GF-D8 (cell line): Measurements from ENCODE around the gene KRTAP19-7.

Experiments used
- DNase-seq: peaks from one replicate; lab custom pipeline; 2025; lab: John Stamatoyannopoulos, UW

KRTAP19-7 gene

GRCh38 chr21:30561264-30561895 lies at the start of gene KRTAP19-7:
TSS of gene KRTAP19-7 (minus strand) at chr21:30561314. CDS start at chr21:30561289, 25 bp downstream.
- DNase-seq: no peak

GRCh38 chr21:30605968-30606367 lies 44.9 kb upstream of the KRTAP19-7 start:
- no peak for DNase-seq

GRCh38 chr21:30600787-30601186 lies 39.7 kb upstream of the KRTAP19-7 start, which contains the start of gene KRTAP22-1:
TSS of gene KRTAP22-1 (plus strand) at chr21:30601087.
- no peak for DNase-seq

GRCh38 chr21:30598802-30599201 lies 37.7 kb upstream of the KRTAP19-7 start, which contains the start of gene KRTAP6-2:
TSS of gene KRTAP6-2 (minus strand) at chr21:30598902. CDS start at chr21:30598874, 28 bp downstream.
- no peak for DNase-seq

- DNase-seq: no peak
These were observed 31.0 kb upstream of the KRTAP19-7 start, which contains the start of gene KRTAP6-3 for GRCh38 chr21:30592140-30592539. TSS of gene KRTAP6-3 (plus strand) at chr21:30592440. CDS start at chr21:30592446, 6 bp downstream.

GRCh38 chr21:30590297-30590696 lies 29.2 kb upstream of the KRTAP19-7 start, which contains the start of gene KRTAP22-2:
TSS of gene KRTAP22-2 (minus strand) at chr21:30590397.
- no peak for DNase-seq

- DNase-seq: no peak
These were observed 21.8 kb upstream of the KRTAP19-7 start for GRCh38 chr21:30582870-30583269.

- DNase-seq: no peak
These were observed 19.0 kb upstream of the KRTAP19-7 start for GRCh38 chr21:30580132-30580531.

- no peak for DNase-seq
These were observed 18.2 kb upstream of the KRTAP19-7 start for GRCh38 chr21:30579346-30579745.

GRCh38 chr21:30577766-30578165 lies 16.7 kb upstream of the KRTAP19-7 start:
- no peak for DNase-seq

GRCh38 chr21:30567617-30568016 lies 6.5 kb upstream of the KRTAP19-7 start:
- no peak for DNase-seq

- no peak for DNase-seq
These were observed 2.5 kb upstream of the KRTAP19-7 start for GRCh38 chr21:30563630-30564029.

- DNase-seq: no peak
These were observed 2.0 kb upstream of the KRTAP19-7 start for GRCh38 chr21:30563072-30563471.

- no peak for DNase-seq
These were observed 843 bp upstream of the KRTAP19-7 start for GRCh38 chr21:30561957-30562356.

- DNase-seq: no peak
These were observed 6.0 kb downstream of the KRTAP19-7 start for GRCh38 chr21:30555095-30555494.

- DNase-seq: no peak
These were observed 8.3 kb downstream of the KRTAP19-7 start for GRCh38 chr21:30552782-30553181.

- no peak for DNase-seq
These were observed 19.4 kb downstream of the KRTAP19-7 start, which contains the start of gene KRTAP19-6 for GRCh38 chr21:30541764-30542163. TSS of gene KRTAP19-6 (minus strand) at chr21:30541864. CDS start at chr21:30541833, 31 bp downstream.

- DNase-seq: no peak
These were observed 42.2 kb downstream of the KRTAP19-7 start for GRCh38 chr21:30518876-30519275.

GRCh38 chr21:30515681-30516080 lies 45.4 kb downstream of the KRTAP19-7 start:
- no peak for DNase-seq
